Peyer's patch (tissue), 4 donors: ENCODE data around the gene AUTS2.

Experiments used
- CTCF ChIP-seq, 6 experiments: fragments of 450-650 bp in 4 of 6; fragments of 200-600 bp in 2 of 6; sonication (generic) in 1 of 6; IDR thresholded peaks; one replicate each; pipeline ENCODE4 v1.5.1; 2017 to 2019; ENCODE audit warnings: antibody characterized with exemption in 6 of 6, mild to moderate bottlenecking in 3 of 6, moderate library complexity in 1 of 6
- POLR2A ChIP-seq, 2 donors: fragments of 450-650 bp; IDR thresholded peaks; one replicate each; pipeline ENCODE4 v1.5.1; 2017; ENCODE audit warnings: antibody characterized with exemption in 2 of 2, mild to moderate bottlenecking in 2 of 2, moderate library complexity in 2 of 2

- TF ChIP-seq CTCF (IDR thresholded peaks at IDR 0.05) (no peak), POLR2A (IDR thresholded peaks at IDR 0.05) (no peak)
Observed at GRCh38 chr7:70392877-70393435, 794.7 kb downstream of the AUTS2 start.
